Transverse colon (tissue), 4 donors: Measurements from ENCODE around the gene TMEM245. TPM values are rescaled to one million over a fixed set of nuclear protein-coding genes. Genes with fewer than 3 reads are reported as not detected.

ENCODE experiments used
- DNase-seq: peaks from one replicate; pipeline ENCODE4 v3.0.0-alpha.2; 2019
- H3K27ac ChIP-seq, 4 donors: fragments of 200-600 bp; sonication (generic); 2 replicates each; pipeline ENCODE4 v1.5.1; 2016 to 2018; ENCODE audit warnings: inconsistent platforms in 4 of 4
- H3K27me3 ChIP-seq: fragments of 200-600 bp; sonication (generic); 2 replicates; pipeline ENCODE4 v1.5.1; 2017; ENCODE audit warnings: inconsistent platforms
- H3K36me3 ChIP-seq, 4 donors: fragments of 200-600 bp; sonication (generic); 2 replicates each; pipeline ENCODE4 v1.5.1; 2017 to 2019; ENCODE audit warnings: inconsistent platforms in 4 of 4
- H3K4me1 ChIP-seq, 4 donors: fragments of 200-600 bp; sonication (generic); 2 replicates each; pipeline ENCODE4 v1.5.1; 2017 to 2020; ENCODE audit warnings: inconsistent platforms in 4 of 4
- H3K4me3 ChIP-seq, 4 donors: fragments of 200-600 bp; sonication (generic); 1 replicate in 1 of 4; 2 replicates in 3 of 4; pipeline versions ENCODE4 v1.5.1 to v1.6.1; 2017 to 2019; ENCODE audit warnings: inconsistent platforms in 4 of 4
- H3K9me3 ChIP-seq, 2 donors: fragments of 200-600 bp; sonication (generic); 2 replicates each; pipeline ENCODE4 v1.5.1; 2017 to 2019; ENCODE audit warnings: inconsistent platforms in 2 of 2
- CTCF ChIP-seq, 5 experiments: fragments of 200-600 bp in 3 of 5; fragments of 450-650 bp in 2 of 5; sonication (generic) in 3 of 5; IDR thresholded peaks; 1 replicate in 2 of 5; 2 replicates in 3 of 5; pipeline ENCODE4 v1.5.1; 2016 to 2017; ENCODE audit warnings: antibody characterized with exemption in 5 of 5, inconsistent platforms in 3 of 5, mild to moderate bottlenecking in 2 of 5, moderate library complexity in 1 of 5
- EP300 ChIP-seq: sonication (generic); formaldehyde crosslinking; IDR thresholded peaks from one replicate; pipeline ENCODE4 v1.6.1; 2017; ENCODE audit warnings: antibody characterized with exemption, low read depth
- POLR2A ChIP-seq: fragments of 450-650 bp; IDR thresholded peaks from one replicate; pipeline ENCODE4 v1.6.1; 2016; ENCODE audit warnings: antibody characterized with exemption, mild to moderate bottlenecking, moderate library complexity
- POLR2AphosphoS5 ChIP-seq, 3 donors: sonication (generic); formaldehyde crosslinking; IDR thresholded peaks; one replicate each; pipeline ENCODE4 v1.6.1; 2016; ENCODE audit warnings: antibody characterized with exemption in 3 of 3
- WGBS, 2 donors: methylation state at CpG; one replicate each; pipeline ENCODE4 v1.1.5; 2018; ENCODE audit warnings: low coverage in 1 of 2; 5-methylcytosine and 5-hydroxymethylcytosine counted together
- in situ Hi-C, 4 donors: fragments of 200-750 bp; cut with MboI; loops; one replicate each; pipeline versions ENCODE4 v1.15.0 to v1.15.1; 2017; ENCODE audit warnings: low sequenced_read_pairs in 3 of 4, low pct_ligation_motif_present in 1 of 4, low pct_unique_long_range_greater_than_20kb in 1 of 4
- intact Hi-C: fragments of 100-400 bp; cut with DNase I; formaldehyde crosslinking; loops from one replicate; pipeline ENCODE4 v1.15.1; 2023; ENCODE audit warnings: low total_unique reads
- total RNA-seq, 4 donors: library from RNA; depleted of rRNA; stranded (reverse); fragments of >200 nt; gene quantifications; one replicate each; pipeline ENCODE4 v1.1.0, GENCODE V29; 2016

The TMEM245 gene
- total RNA-seq, 4 donors from 2014 or later, result 28.5 to 63.6 (median 58.7) TPM

GRCh38 chr9:108997112-108997511 lies 122.6 kb downstream of the TMEM245 start:
- 36 to 63% methylated on average over 1 of the region's 1 CpG for WGBS, 2 donors
- TF ChIP-seq POLR2A (no peak), CTCF (IDR thresholded peaks at IDR 0.05) (no peak), POLR2AphosphoS5 (IDR thresholded peaks at IDR 0.05) (no peak), EP300 (no peak)
- no peaks in the 10 kb centered on the region for H3K36me3 ChIP-seq
- no peaks in the 10 kb centered on the region for H3K9me3 ChIP-seq
- H3K27me3 ChIP-seq, result no peaks in the 10 kb centered on the region
- no peak for DNase-seq
- intact Hi-C loops (no loop called here), in situ Hi-C loops (no loop called here)
- no peak overlapping the region for H3K27ac ChIP-seq
- no peak overlapping the region for H3K4me3 ChIP-seq
- H3K4me1 ChIP-seq, result peaks cover 0 to 8% (median 3%) of the 10 kb centered on the region in 4 donors

GRCh38 chr9:108996643-108997042 lies 123.1 kb downstream of the TMEM245 start:
- Histone ChIP-seq H3K4me3 (no peak overlapping the region), H3K27ac (no peak overlapping the region), H3K27me3 (no peaks in the 10 kb centered on the region), H3K9me3 (no peaks in the 10 kb centered on the region), H3K4me1 (peaks cover 0 to 8% (median 3%) of the 10 kb centered on the region in 4 donors), H3K36me3 (no peaks in the 10 kb centered on the region)
- in situ Hi-C loops (no loop called here), intact Hi-C loops (no loop called here)
- TF ChIP-seq CTCF (IDR thresholded peaks at IDR 0.05) (no peak), POLR2A (no peak), EP300 (no peak), POLR2AphosphoS5 (IDR thresholded peaks at IDR 0.05) (no peak)
- whole genome bisulfite sequencing, 2 donors, result 30 to 38% methylated on average over 1 of the region's 1 CpG
- DNase-seq, result no peak

- H3K36me3 ChIP-seq, result no peaks in the 10 kb centered on the region
- TF ChIP-seq POLR2AphosphoS5 (IDR thresholded peaks at IDR 0.05), result no peak
- TF ChIP-seq EP300, result no peak
- TF ChIP-seq CTCF (IDR thresholded peaks at IDR 0.05), result no peak
- TF ChIP-seq POLR2A, result no peak
- peaks cover 0 to 8% (median 3%) of the 10 kb centered on the region in 4 donors for H3K4me1 ChIP-seq
- intact Hi-C loops (no loop called here), in situ Hi-C loops (no loop called here)
- no peaks in the 10 kb centered on the region for H3K9me3 ChIP-seq
- no peaks in the 10 kb centered on the region for H3K27me3 ChIP-seq
- no peak overlapping the region for H3K27ac ChIP-seq
- WGBS, 2 donors, result 57% methylated on average over 2 of the region's 2 CpGs; no CpG with 5 or more reads in 1 of the 2 donors
- no peak for DNase-seq
- H3K4me3 ChIP-seq, result no peak overlapping the region
Measured at GRCh38 chr9:108994695-108995094, 125.1 kb downstream of the TMEM245 start.

GRCh38 chr9:108991479-108991878 lies 128.3 kb downstream of the TMEM245 start:
- Histone ChIP-seq H3K4me1 (peaks cover 0 to 5% (median 0%) of the 10 kb centered on the region in 4 donors), H3K4me3 (no peak overlapping the region), H3K9me3 (no peaks in the 10 kb centered on the region), H3K27me3 (no peaks in the 10 kb centered on the region), H3K27ac (no peak overlapping the region), H3K36me3 (no peaks in the 10 kb centered on the region)
- intact Hi-C loops, result no loop called here
- 82 to 84% methylated on average over 5 of the region's 5 CpGs for WGBS, 2 donors
- TF ChIP-seq POLR2AphosphoS5 (IDR thresholded peaks at IDR 0.05), result no peak
- TF ChIP-seq POLR2A, result no peak
- TF ChIP-seq CTCF (IDR thresholded peaks at IDR 0.05), result no peak
- no peak for TF ChIP-seq EP300
- in situ Hi-C loops, result no loop called here
- no peak for DNase-seq
